H4 (cell line): ENCODE measurements around the gene SCAMP5. TPM values are rescaled to one million over a fixed set of nuclear protein-coding genes. Genes with fewer than 3 reads are reported as not detected.
A peak's percentile ranks its signal among the peaks of the same experiment; 100 is the strongest.

Experiments
- DNase-seq: peaks from one replicate; pipeline ENCODE4 v3.0.0-alpha.2; 2015; ENCODE audit warnings: low spot score
- total RNA-seq: library from RNA; depleted of rRNA; stranded (reverse); fragments of >200 nt; shearing (Covaris generic); gene quantifications from 2 replicates; pipeline ENCODE4 v1.2.3, GENCODE V29; 2014; rRNA removed

Gene SCAMP5, protein sequence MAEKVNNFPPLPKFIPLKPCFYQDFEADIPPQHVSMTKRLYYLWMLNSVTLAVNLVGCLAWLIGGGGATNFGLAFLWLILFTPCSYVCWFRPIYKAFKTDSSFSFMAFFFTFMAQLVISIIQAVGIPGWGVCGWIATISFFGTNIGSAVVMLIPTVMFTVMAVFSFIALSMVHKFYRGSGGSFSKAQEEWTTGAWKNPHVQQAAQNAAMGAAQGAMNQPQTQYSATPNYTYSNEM
- total RNA-seq: 1.9 and 3.6 TPM in 2 replicates

DNA sequence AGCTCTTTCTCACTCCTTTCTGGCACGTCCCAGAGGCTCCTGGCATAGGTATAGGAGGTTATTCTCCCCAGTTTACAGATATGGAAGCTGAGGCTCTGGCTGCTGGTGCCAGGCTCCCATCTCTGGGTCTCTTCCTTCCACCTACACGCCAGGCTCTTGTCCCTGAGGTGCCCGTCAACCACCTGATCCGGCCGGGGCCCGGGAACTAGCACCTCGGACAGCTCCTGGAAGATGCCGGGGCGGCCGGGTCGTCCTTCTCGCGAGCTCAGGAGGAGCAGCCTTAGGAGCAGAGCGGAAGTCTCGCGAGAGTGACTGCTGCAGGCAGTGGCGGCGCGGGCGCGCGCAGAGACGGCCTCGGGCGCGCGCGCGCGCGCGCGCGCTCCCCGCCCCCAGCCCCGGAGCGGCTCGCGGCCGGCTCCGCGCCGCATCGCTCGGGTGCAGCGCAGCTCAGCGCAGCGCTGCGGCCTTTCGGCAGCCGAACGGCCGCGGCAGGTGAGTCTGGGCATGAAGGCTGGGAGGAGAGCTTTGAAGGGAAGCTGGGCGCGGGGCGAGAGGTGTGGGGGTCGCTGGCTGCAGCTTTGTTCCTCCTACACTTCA is at the start of gene SCAMP5:
TSS of gene SCAMP5 (plus strand) at position 382 of the 597 bp plus-strand sequence. CDS start 16,277 bp downstream, outside the sequence.
- peak; percentile 92 for DNase-seq

DNA sequence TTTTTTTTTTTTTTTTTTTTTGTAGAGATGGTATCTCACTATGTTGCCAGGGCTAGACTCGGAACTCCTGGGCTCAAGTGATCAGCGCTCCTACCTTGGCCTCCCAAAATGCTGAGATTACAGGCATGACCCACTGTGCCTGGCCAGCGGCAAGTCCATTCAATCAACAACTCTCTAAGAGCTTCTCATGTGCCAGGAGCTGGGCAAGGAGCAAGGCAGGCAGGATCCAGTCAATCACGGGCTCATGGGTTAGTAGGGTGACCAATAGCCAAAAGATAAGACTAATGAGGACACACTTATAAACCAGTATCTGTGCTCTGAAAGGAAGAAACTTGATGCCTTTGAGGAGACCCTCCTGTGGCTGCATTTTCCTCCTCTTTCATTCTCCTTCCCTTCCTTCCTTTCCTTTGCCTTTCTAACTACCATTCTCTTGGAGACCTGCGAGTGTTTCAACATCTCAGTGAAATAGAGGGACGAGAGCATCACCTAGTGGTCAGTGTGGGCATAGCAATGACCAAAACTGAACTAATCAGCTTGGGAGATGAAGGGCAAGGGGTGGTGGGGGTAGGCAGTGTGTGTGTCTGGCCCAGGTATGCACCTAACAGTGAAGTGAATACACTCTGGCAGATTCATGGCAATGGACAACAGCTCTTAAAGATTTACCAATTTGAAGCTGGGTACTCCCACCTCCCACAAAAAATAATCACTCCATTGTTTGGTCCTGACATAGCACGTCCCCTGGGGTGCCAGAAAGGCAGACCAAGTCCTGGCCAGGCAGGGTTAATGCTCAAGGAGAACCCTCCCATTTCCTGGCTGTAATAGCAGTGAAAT is 45.1 kb upstream of the SCAMP5 start:
- peak; percentile 64 for DNase-seq

DNA sequence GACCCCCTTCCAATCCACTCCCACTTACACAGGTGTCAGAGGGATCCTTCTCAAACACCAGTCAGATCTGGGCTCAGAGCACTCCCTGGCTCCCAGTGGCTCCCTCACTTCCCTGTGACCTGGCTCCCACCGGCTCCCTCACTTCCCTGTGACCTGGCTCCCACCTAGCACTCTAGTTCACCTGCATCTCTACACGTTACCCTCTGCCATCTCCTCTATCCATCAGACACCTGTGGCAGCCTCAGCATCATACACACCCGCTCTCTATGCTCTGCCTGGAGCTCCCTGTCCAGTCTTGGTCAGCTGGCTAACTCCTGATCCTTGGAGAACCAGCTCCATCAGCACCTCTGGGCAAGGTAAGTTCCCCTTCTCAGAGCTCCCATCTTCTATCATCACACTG is 44.4 kb upstream of the SCAMP5 start:
- DNase-seq: no peak

DNA sequence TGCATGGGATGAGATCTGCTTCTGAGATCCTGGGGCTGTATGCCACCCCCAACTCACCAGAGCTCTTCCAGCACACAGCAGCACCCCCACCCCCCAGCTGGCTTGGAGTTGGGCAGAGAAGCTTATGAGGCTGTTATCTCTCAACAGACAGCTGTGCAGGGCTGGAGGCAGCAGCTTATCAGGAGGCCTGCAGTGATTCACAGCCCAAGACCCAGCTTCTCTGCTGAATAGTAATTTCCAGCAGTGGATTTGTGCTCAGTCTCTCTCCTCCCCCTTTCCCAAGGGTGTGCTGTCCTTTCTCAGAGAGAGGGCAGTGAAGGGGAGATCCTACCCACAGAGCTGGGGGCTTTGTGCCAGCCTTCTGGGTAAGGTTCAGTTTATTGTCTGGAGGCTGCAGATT is 40.8 kb upstream of the SCAMP5 start:
- DNase-seq: no peak

DNA sequence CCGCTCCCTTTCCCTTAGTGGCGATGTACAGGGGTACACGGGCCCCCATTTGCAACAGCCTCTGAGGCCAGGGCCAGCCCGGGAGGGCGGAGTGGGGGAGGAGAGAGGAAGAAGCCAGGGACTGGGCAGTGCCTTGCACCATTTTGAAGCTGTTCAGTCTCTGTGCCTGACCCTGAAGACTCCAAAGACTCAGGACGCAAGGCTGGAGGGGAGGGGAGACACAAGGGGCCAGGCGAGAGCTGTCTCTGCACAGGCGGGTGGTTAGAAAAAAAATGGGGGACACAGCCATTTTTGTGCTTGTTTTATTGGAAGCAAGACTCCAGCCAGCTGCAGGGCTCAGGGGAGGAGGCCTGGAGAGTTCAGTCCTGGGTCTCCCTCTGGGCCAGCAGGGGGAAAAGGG is 40.3 kb upstream of the SCAMP5 start:
- DNase-seq: no peak

DNA sequence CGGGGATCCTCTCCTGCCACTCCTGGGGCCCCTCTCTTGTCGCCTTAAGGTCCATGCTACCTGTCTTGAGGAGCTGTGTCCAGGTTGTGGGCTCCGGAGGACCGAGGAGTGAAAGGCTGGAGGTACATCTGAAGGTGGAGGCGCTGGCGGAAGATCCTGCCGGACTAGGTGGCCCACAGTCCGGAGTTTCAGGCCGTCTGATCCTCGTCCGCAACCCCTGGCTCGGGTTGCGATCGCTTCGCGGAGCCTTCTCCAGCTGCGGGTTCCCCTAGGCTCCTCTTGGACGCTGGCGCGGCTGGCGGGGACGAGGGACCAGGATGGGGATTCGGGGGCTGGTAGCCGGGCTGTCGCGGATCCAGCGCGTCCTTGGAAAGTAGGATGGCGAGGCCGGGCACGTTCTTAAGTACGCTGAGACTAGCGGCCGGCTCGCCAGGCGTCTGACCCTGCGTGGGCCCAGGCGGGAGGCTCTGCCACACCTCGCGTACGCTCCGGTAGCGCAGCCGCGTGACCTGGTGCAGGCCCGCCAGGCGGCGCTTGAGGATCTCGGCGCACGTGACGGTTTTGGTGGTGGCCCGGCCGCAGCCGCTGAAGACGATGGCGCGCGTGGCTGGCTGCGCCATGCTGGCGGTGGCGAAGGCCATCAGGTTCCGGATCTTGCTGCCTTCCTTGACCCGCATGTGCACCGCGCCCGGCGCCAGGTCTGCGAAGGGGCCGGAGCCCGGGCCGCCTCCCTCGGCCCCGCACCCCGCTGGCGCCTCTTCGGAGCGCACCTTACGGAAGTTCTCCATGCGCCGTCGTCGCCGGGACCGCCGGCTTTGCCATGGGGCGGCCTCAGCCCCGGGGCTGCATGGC is 39.3 kb upstream of the SCAMP5 start:
- no peak for DNase-seq

DNA sequence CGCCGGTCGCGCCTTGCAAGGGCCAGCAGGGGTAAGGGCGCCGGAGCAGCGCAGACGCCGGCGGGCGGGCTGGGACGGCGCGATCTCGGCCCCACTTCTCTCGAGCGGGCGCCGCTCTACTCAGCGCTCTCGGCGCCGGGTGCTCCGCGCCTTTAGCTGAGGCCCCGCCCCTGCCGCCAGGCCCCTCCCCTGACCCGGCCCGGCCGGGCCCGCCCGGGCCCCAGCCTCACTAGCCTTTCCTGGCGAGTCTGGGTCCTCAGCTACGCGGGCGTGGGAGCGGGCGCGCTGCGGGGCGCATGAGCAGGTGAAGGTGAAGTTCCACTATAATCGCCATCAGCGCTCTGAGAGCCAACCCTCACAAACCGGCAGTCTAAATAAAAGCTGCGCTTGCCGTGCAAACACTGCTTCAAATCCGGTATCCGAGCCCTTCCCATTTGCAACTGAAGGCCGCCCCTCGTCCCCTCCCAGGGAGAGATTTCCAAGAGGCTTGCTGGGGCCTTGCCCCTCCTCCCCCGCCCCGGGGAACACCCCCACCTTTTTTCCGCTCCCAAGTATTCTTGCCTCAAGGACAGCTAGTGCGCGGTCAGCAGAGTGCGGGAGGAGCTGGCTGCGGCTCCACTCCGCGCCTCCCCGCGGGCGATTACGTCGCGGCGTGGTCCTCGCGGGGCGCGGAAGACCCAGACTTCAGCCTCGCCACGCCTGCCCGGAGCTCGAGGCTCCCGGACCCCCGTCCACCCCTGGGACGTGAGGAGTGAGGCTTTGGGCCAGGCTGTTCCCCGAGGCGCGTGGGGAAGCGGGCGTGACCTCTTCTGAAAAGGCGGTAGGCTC is 38.5 kb upstream of the SCAMP5 start, which contains the start of gene RPP25:
TSS of gene RPP25 (minus strand) at position 125 of the 828 bp plus-strand sequence. CDS start 189 bp downstream, outside the sequence.
- no peak for DNase-seq

DNA sequence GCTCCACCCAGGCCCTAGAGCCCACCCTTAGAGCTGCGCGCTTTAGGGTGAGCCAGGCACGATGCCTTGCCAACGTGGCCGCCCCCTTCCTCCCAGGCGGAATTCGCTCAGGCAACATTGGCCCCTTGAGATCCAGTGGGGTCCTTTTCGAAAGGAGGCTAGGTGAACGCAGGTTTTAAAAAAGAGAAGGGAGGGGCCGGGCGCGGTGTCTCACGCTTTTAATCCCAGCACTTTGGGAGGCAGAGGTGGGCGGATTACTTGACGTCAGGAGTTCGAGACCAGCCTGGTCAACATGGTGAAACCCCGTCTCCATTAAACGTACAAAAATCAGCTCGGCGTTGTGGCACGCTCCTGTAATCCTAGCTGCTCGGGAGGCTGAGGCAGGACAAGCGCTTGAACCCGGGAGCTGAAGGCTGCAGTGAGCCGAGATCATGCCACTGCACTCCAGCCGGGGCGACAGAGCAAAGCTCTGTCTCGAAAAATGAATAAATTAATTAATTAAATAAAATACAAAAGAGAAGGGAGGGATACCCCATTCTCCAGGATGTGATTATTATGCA is 37.8 kb upstream of the SCAMP5 start:
- no peak for DNase-seq

DNA sequence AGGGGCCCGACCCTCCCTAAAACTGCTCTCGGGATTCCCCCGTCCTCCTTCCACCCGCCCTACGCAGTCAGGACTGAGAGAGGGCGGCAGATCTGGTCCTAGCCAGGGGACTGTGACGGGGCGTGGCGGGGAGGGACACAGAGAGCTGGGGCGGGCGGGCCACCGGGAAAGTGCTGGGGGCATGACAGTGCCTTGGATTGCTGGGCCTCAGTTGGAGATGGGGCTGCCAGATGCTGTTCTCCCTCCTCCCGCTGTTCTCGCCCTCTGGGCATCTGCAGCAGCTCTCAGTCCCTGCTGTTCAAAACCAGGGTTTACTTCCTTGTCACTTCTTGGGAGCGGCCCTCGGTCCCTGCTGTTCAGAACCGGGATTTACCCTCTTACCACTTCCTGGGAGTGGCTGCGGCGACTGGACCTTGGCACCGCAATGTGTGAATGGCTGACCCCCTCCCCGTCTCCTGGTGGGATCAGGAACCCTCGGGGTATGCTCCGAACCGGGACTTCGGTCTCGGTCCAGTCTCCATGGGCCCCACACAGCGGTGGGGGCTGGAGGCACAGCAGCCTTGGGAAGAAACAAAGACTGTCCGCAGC is 36.9 kb upstream of the SCAMP5 start:
- DNase-seq: no peak

DNA sequence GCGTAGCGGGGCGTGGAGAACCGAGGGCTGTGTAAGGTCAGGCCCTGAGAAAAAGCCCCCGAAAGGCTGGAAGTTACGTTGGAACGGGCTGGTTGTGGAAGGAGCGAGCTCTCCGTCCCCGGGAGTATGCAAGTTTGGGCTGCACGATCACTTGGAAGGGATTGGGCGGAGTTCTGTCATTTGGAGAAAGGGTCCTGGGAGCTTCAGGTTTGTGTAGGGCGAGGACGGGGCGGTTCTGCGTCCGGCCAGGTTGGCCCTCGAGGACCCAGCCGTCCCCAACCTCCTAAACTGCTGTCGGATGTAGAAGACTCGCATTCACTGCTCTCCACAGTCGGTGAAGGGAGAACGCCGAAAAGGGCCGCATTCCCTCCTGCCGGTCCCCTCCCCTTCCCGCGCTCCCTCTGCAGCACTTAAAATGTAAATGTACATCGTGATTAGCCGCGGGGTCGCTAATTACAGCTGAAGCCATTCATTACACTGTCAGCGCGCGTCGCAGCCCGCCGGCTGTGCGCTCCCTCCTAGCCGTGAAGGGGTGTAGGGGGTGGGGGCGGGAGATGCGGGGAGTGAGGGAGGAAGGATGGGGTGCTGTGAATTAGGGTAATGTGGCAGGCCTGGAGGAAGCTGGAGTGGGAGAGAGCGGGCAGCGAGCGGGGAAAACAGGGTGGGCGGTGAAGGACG is 36.3 kb upstream of the SCAMP5 start:
- DNase-seq: no peak

DNA sequence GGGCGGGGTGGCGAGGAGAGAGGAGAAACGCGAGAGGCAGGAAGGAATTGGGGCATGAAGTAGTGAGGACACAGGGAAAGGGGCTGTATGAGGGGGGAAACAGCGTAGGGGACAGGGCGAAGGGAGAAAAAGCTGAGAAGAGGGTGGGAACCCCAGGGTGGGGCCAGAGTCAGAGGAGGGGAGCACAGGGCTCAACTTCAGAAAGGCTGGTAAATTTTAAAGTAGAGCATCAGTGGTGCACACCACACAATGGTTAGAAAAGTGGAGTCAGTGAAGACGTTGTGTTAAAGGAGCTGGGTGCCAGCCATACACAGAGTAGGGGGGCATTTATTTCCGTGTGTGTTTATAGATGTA is 35.8 kb upstream of the SCAMP5 start:
- no peak for DNase-seq

DNA sequence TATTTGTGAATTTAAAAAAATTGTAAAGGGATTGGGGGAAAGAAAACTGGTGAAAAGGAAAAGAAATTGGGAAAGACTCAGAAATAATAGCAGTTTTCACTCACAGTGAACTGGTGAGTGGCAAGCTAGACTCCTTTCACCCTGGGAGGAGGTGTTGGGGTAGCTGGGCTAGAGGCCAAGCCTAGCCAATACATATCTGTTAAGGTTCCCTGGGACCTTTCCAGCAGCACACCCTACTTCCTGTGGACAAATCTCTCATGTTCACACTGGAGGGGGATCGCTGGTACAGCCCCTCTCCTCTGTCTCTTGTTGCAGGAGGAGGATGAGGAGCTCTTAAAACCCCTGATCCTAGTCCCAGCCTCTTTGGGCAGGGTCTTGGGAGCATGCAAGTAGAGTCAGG is 35.1 kb upstream of the SCAMP5 start:
- no peak for DNase-seq

DNA sequence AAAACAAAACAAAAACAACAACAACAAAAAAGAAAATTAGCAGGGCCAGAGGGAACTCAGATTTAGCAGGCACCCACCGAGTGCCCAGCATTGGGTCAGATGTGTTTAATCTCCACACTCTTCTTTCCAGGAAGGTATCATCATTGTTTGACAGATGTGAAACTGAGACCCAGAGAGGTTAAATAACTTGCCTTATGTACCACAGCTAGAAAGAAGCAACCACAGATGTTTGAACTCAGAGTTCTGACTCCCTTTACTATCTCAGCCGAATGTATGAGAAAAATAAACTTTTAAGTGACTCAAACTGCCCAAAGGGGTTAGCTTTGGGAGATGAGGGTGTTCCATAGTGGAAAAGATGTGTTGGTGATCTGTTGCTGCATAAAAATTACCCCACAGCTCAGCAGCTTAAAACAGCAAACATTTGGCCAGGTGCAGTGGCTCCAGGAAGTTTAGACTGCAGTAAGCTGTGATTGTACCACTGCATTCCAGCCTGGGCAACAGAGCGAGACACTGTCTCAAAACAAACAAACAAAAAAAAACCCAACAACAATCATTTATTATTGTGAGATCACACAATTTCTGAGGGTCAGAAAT is 34.3 kb upstream of the SCAMP5 start:
- no peak for DNase-seq

DNA sequence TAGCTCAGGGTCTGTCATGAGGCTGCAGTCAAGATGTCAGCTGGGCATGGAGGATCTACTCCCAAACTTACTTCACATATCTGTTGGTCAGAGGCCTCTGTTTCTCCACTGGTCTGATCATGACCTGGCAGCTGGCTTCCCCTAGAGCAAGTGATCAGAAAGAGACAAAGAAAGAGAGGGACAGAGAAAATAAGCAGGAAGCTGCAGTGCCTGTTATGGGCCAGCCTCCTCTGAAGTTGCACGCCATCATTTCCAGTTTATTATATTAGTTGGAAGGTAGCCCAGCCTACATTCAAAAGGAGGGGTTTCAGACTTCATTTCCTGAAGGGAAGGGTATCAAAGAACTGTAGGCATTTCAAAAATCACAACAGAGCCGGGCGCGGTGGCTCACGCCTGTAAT is 33.7 kb upstream of the SCAMP5 start:
- no peak for DNase-seq

DNA sequence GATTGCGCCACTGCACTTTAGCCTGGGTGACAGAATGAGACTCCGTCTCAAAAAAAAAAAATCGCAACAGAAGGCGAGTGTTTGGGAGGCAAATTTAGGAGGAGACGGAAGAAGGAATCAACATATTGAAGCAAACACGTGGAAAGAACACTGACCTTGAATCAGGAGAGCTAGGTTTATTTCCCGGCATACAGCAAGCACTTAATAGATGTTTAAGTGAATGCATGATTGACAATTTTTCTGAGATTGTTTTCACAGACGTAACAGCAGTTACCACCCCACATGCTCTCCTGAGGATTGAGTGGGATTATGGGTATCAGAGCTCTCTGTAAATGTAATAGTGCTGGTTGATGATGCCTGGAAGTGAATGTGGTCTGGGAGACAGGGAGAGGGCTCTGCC is 33.1 kb upstream of the SCAMP5 start:
- DNase-seq: no peak

DNA sequence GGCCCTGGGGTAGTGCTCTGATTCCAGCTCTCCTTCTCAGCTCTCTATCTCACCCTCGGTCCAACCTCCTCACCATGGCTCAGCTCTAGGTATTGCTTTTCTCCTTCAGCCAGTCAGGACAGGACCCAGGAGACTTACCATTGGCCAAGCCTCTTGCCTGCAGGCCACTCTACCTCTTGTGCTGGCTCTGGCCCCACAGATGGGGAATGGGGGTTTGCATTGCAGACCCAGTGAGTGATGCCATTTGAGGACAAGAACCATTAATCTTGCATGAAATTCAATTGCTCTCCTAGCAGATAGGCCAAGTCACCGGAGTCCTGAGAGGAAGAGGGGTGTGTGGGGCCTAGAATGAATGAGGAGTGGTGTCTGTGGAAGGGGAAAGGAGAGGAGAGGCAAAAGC is 32.7 kb upstream of the SCAMP5 start:
- DNase-seq: no peak

DNA sequence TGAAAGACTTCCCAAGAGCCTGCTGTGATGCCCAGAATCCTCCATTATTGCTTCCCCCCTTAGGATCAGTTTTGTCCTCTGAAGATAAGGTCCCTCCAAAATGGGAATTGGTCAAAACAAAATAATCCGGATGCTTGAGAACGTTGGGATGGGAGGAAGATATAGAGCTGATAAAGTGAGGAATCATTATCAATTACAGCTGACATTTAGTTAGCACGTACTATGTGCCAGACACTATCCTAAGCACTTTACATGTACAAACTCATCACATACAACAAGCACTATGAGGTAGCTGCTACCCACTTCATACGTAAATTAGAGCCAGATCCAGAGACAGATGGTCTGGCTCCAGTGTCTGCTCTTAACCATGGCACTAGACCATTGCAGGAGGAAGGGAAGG is 32.1 kb upstream of the SCAMP5 start:
- DNase-seq: no peak

DNA sequence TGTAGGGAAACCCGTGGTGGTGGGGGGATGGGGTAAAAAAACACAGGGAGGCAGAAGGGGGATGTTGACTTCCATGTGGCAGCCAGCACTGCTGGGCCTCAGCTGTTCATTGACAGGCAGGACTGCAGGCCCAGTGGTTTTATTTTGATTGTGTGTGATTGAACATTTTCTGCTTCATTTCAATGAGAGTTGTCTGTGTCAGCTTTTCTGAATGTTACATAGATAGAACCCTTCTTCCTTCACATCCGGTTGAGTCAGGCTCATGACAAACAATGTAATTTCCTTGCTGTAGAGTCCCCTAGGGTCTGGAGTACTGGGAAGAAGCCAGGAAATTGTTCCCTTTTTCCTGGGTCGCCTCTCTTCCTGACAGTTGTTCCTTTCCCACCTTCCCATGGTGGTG is 30.6 kb upstream of the SCAMP5 start:
- no peak for DNase-seq

DNA sequence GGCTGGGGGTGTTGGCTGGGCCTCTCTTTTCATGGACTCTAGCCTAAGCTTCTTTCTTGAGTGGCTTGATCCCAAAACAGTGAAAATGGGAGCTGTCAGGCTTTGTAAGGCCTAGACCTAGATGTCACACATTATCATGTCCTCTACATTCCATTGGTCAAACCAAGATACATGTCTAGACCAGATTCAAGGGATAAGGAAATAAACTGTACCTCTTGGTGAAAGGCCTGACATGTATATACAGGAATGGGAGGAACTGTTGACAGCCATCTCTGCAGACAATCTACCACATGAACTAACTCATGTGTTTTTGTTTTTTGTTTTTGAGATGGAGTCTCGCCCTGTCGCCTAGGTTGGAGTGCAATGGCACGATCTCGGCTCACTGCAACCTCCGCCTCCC is 27.7 kb upstream of the SCAMP5 start:
- no peak for DNase-seq
